DOHH2 (cell line): Measurements from ENCODE around the gene SCG5.

Experiments used
- CTCF ChIP-seq: fragments of 200-600 bp; sonication (generic); IDR thresholded peaks from one replicate; pipeline ENCODE4 v1.5.1; 2014; ENCODE audit warnings: antibody characterized with exemption, mild to moderate bottlenecking, low read depth, low read length; ENCODE audit not compliant: poor library complexity, severe bottlenecking
- EZH2phosphoT487 ChIP-seq: fragments of 200-600 bp; sonication (generic); IDR thresholded peaks from 2 replicates; pipeline ENCODE4 v1.6.1; 2017; ENCODE audit warnings: borderline replicate concordance, mild to moderate bottlenecking, antibody characterized with exemption, low read length, moderate library complexity, mixed read lengths

DNA sequence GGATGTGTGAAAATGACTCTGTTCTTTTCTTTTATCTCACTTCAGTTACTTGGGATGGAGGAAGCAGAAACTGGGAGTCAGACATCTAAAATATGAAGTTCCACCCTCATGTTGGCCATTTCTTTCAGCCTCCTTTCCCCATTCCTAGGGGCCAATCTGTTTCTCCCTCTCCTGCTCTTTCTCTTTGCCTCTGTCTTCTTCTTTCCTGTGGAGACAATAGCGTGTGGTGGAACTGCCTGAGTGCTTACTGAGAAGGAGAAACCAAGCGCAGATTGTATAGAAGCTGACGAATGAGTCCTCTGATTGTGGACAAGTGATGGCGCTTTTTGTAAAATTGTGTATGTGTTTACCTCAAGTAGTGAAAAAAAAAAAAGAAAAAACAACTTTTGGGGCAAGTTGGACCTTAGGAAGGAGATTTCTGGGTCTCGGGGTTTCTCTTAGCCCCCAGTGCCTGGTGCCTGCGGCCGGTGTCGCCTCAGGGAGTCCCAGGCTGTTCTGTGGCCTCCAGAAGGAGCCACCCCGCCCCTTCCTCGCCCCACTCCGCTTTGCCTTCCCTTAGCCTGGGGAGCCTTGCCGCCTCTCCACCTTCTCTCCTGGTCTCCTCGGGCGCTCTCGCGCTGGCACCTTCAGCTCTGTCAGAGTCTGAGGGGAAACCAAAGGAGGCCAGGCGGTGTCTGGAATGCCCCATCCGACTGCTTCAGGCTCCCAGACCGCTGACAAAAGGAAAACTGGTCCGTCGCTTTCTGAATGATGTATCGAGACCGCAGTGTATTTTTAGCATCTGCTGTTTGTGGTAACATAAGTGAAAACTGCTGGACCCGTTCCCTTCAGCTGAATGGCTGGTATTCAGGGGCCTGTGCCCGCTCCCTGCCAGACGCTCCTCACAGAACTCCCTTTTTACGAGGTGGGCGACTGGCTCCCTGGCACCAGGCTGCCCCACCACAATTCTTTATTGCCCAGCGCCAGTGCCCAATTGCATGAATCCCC, 30.1 kb downstream of the SCG5 start:
- no peak for TF ChIP-seq EZH2phosphoT487
- TF ChIP-seq CTCF, result no peak
